GM23338 (cell line): ENCODE results near the gene GPC6. TPM values are rescaled to one million over a fixed set of nuclear protein-coding genes. Genes with fewer than 3 reads are reported as not detected.
"Not testable (repeated sequence)": the region's sequence is repeated elsewhere in the genome, so short reads cannot be mapped to it uniquely, and the experiment has no call there.

Experiments used
- ATAC-seq: fragments of 200-7000 bp; cut with Tn5 transposase; 3 replicates; pipeline ENCODE4 v1.9.1; 2020
- DNase-seq: peaks from one replicate; pipeline ENCODE4 v3.0.0-alpha.2; 2015; ENCODE audit warnings: low spot score
- H2AFZ ChIP-seq: fragments of 200-600 bp; sonication (generic); 2 replicates; pipeline ENCODE4 v1.8.0; 2016; ENCODE audit warnings: antibody characterized with exemption, mild to moderate bottlenecking, moderate library complexity
- H3F3A ChIP-seq: fragments of 200-600 bp; sonication (generic); replicated peaks from 2 replicates; pipeline ENCODE4 v1.8.0; 2017; ENCODE audit warnings: antibody characterized with exemption, mixed run types, low read depth
- H3K27ac ChIP-seq: fragments of 200-600 bp; sonication (generic); 2 replicates; pipeline ENCODE4 v1.6.1; 2016; ENCODE audit warnings: low read depth
- H3K27me3 ChIP-seq: fragments of 200-600 bp; sonication (generic); 2 replicates; pipeline ENCODE4 v1.8.0; 2016; ENCODE audit warnings: mild to moderate bottlenecking, mixed run types, moderate library complexity; ENCODE audit not compliant: insufficient read depth
- H3K36me3 ChIP-seq: fragments of 200-600 bp; sonication (generic); 2 replicates; pipeline ENCODE4 v1.8.0; 2016; ENCODE audit warnings: mild to moderate bottlenecking; ENCODE audit not compliant: insufficient read depth
- H3K4me1 ChIP-seq: fragments of 200-600 bp; sonication (generic); 2 replicates; pipeline ENCODE4 v1.8.0; 2016; ENCODE audit warnings: mild to moderate bottlenecking, moderate library complexity; ENCODE audit not compliant: insufficient read depth
- H3K4me2 ChIP-seq: fragments of 200-600 bp; sonication (generic); 2 replicates; pipeline ENCODE4 v1.7.1; 2017; ENCODE audit warnings: mixed run types
- H3K4me3 ChIP-seq: fragments of 200-600 bp; sonication (generic); 2 replicates; pipeline ENCODE4 v1.6.1; 2016; ENCODE audit warnings: mixed run types
- H3K79me2 ChIP-seq: fragments of 200-600 bp; sonication (generic); replicated peaks from 2 replicates; pipeline ENCODE4 v1.8.0; 2017; ENCODE audit warnings: mild to moderate bottlenecking; ENCODE audit not compliant: insufficient read depth
- H3K9me2 ChIP-seq: fragments of 200-600 bp; sonication (generic); 2 replicates; pipeline ENCODE4 v1.8.0; 2017; ENCODE audit not compliant: insufficient read depth
- H4K20me1 ChIP-seq: fragments of 200-600 bp; sonication (generic); replicated peaks from 2 replicates; pipeline ENCODE4 v1.8.0; 2017; ENCODE audit warnings: mild to moderate bottlenecking; ENCODE audit not compliant: insufficient read depth
- H3K27ac Mint-ChIP-seq: 2 replicates; pipeline ENCODE4 v1.8.0; 2020; ENCODE audit warnings: inconsistent platforms, mild to moderate bottlenecking, moderate library complexity, mixed read lengths
- H3K27me3 Mint-ChIP-seq: 3 replicates; pipeline ENCODE4 v1.8.0; 2022; ENCODE audit warnings: low read depth, mild to moderate bottlenecking, moderate library complexity, mixed read lengths, inconsistent platforms; ENCODE audit not compliant: insufficient read depth, poor library complexity
- H3K36me3 Mint-ChIP-seq: 3 replicates; pipeline ENCODE4 v1.8.0; 2021; ENCODE audit warnings: low read depth, mild to moderate bottlenecking, inconsistent platforms, moderate library complexity, mixed read lengths
- H3K4me1 Mint-ChIP-seq: 3 replicates; pipeline ENCODE4 v1.8.0; 2020; ENCODE audit warnings: mild to moderate bottlenecking, inconsistent platforms, mixed read lengths
- H3K4me3 Mint-ChIP-seq: 3 replicates; pipeline ENCODE4 v1.8.0; 2021; ENCODE audit warnings: moderate library complexity, mild to moderate bottlenecking, inconsistent platforms, mixed read lengths
- H3K9me3 Mint-ChIP-seq: 3 replicates; pipeline ENCODE4 v1.8.0; 2020; ENCODE audit warnings: moderate library complexity, mild to moderate bottlenecking, inconsistent platforms, mixed read lengths
- CREB1 ChIP-seq: fragments of 250-450 bp; sonication (Bioruptor Pico); IDR thresholded peaks from 2 replicates; pipeline ENCODE4 v1.5.0; 2020; ENCODE audit warnings: low read depth, mild to moderate bottlenecking, moderate library complexity
- EZH2 ChIP-seq: fragments of 200-600 bp; sonication (generic); IDR thresholded peaks from one replicate; pipeline ENCODE4 v1.8.0; 2017; ENCODE audit warnings: antibody characterized with exemption, mild to moderate bottlenecking, low read depth; ENCODE audit not compliant: unreplicated experiment
- NANOG ChIP-seq: IDR thresholded peaks from 2 replicates; pipeline ENCODE4 v1.6.1; 2016; ENCODE audit warnings: antibody characterized with exemption, borderline replicate concordance
- ZNF331 ChIP-seq: fragments of 250-450 bp; sonication (Bioruptor Pico); IDR thresholded peaks from 2 replicates; pipeline ENCODE4 v1.5.0; 2020; ENCODE audit warnings: low read depth, mild to moderate bottlenecking, moderate library complexity
- polyA plus RNA-seq: library from polyadenylated mRNA; unstranded; fragments of >200 nt; fragmentation: Nextera tagmentation; extraction: Ambion mirVana; gene quantifications from 2 replicates; pipeline ENCODE4 v1.2.1, GENCODE V29; 2016
- total RNA-seq: library from RNA; depleted of rRNA; stranded (reverse); fragments of >200 nt; shearing (Covaris generic); gene quantifications from 2 replicates; pipeline ENCODE4 v1.2.3, GENCODE V29; 2014
- TF ChIP-seq, protein P1 (sequence below), 2 experiments: fragments of 200-600 bp in 1 of 2; sonication (generic) in 1 of 2; conservative IDR thresholded peaks; 2 replicates each; pipeline versions ENCODE4 v1.5.1 to v1.6.1; 2016 to 2017; ENCODE audit warnings: antibody characterized with exemption in 2 of 2, low read depth in 2 of 2, mild to moderate bottlenecking in 2 of 2, moderate library complexity in 1 of 2

The GPC6 gene
- total and polyA plus RNA-seq, 2 experiments from 2014 or later: 6.4 to 28.6 TPM

GRCh38 chr13:94343243-94343585 is 1116.6 kb downstream of the GPC6 start (continued):
- TF ChIP-seq, protein P1, sequence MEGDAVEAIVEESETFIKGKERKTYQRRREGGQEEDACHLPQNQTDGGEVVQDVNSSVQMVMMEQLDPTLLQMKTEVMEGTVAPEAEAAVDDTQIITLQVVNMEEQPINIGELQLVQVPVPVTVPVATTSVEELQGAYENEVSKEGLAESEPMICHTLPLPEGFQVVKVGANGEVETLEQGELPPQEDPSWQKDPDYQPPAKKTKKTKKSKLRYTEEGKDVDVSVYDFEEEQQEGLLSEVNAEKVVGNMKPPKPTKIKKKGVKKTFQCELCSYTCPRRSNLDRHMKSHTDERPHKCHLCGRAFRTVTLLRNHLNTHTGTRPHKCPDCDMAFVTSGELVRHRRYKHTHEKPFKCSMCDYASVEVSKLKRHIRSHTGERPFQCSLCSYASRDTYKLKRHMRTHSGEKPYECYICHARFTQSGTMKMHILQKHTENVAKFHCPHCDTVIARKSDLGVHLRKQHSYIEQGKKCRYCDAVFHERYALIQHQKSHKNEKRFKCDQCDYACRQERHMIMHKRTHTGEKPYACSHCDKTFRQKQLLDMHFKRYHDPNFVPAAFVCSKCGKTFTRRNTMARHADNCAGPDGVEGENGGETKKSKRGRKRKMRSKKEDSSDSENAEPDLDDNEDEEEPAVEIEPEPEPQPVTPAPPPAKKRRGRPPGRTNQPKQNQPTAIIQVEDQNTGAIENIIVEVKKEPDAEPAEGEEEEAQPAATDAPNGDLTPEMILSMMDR (conservative IDR thresholded peaks at IDR 0.05; ENCODE audit: low read depth in 2 of 2): no peak
- TF ChIP-seq NANOG (no peak), ZNF331 (CRISPR knock-in tag) (no peak), EZH2 (no peak)

- H3K36me3 ChIP-seq, H3K4me3 ChIP-seq, DNase-seq, H3K9me2 ChIP-seq, H3F3A ChIP-seq, H3K36me3 Mint-ChIP-seq, H3K4me3 Mint-ChIP-seq, H3K27me3 ChIP-seq, H3K27ac ChIP-seq, H3K79me2 ChIP-seq, H3K4me2 ChIP-seq, H3K9me3 Mint-ChIP-seq, H4K20me1 ChIP-seq, H2AFZ ChIP-seq, ATAC-seq, H3K27ac Mint-ChIP-seq: not testable (repeated sequence)
- peaks cover 10% of the 10 kb centered on the region for H3K27me3 Mint-ChIP-seq
- H3K4me1 Mint-ChIP-seq: peaks cover 32% of the 10 kb centered on the region
- peaks cover 11% of the 10 kb centered on the region for H3K4me1 ChIP-seq
Observed at GRCh38 chr13:94343687-94344086, 1117.1 kb downstream of the GPC6 start.

GRCh38 chr13:94344126-94344818 is 1117.7 kb downstream of the GPC6 start:
- peak overlapping the region; percentile 15; the same call in 1 of the 2 replicates for H3K4me3 ChIP-seq
- H3K79me2 ChIP-seq: no peaks in the 10 kb centered on the region
- Mint-ChIP-seq H3K4me3 (peak overlapping the region; percentile 61), H3K36me3 (no peaks in the 10 kb centered on the region), H3K9me3 (no peaks in the 10 kb centered on the region; the same call in 2 of the 3 replicates), H3K4me1 (peaks cover 34% of the 10 kb centered on the region), H3K27ac (peak overlapping the region; percentile 82), H3K27me3 (peaks cover 10% of the 10 kb centered on the region)
- no peaks in the 10 kb centered on the region for H3K27me3 ChIP-seq
- DNase-seq (peak; percentile 85), ATAC-seq (peak; percentile 90)
- peak overlapping the region; percentile 22 for H3K4me2 ChIP-seq
- no peaks in the 10 kb centered on the region for H3F3A ChIP-seq
- no peaks in the 10 kb centered on the region for H4K20me1 ChIP-seq
- no peaks in the 10 kb centered on the region for H3K36me3 ChIP-seq
- H3K4me1 ChIP-seq: peaks cover 11% of the 10 kb centered on the region
- H3K27ac ChIP-seq: peak overlapping the region; percentile 56
- TF ChIP-seq CREB1 (CRISPR knock-in tag) (no peak), NANOG (peak; percentile 53; the same call in 1 of the 2 replicates)
- peaks cover under 1% of the 10 kb centered on the region; the same call in 1 of the 2 replicates for H3K9me2 ChIP-seq
- H2AFZ ChIP-seq: no peak overlapping the region
